ENCODE measurements around the gene UBE2E1. TPM values are rescaled to one million over a fixed set of nuclear protein-coding genes. Genes with fewer than 3 reads are reported as not detected.
A peak's percentile ranks its signal among the peaks of the same experiment; 100 is the strongest.

UBE2E1 gene
- total and polyA plus RNA-seq, 8 donors = 89.1 to 214 (median 186) TPM

GRCh38 chr3:23894254-23895061 lies 88.7 kb downstream of the UBE2E1 start:
- ATAC-seq (no peak), DNase-seq (no peak)
- H3K36me3 ChIP-seq = peaks cover 0 to 27% of the 10 kb centered on the region in 2 donors
- no peak for TF ChIP-seq CTCF (IDR thresholded peaks at IDR 0.05)
- no peak overlapping the region for H3K27ac ChIP-seq
- peaks cover 0 to 4% of the 10 kb centered on the region in 2 donors for H3K4me1 ChIP-seq
- intact Hi-C loops (cut with DNase I) = no loop called here
- no peak overlapping the region for H3K4me3 ChIP-seq
- no peaks in the 10 kb centered on the region for H3K9me3 ChIP-seq
- H3K27me3 ChIP-seq = no peaks in the 10 kb centered on the region

DNA sequence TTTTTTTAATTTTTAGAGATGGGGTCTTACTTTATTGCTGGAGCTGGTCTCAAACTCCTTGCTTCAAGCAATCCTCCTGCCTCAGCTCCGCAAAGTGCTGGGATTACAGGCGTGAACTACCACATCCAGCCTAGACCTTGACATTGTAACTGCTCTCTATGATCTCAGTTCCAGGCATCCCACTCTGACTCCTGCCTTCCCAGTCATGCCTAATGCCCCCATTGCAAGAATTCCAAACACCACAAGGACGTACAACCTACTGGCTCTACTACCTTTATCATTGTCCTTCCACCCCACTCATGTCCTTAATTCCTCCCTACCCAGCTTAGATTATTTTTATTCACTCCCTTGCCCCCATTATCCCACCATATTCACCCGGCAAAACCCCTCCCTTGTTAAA lies 89.4 kb downstream of the UBE2E1 start:
- DNase-seq = no peak
- H3K36me3 ChIP-seq = peaks cover 0 to 31% of the 10 kb centered on the region in 2 donors
- no peaks in the 10 kb centered on the region for H3K27me3 ChIP-seq
- no peaks in the 10 kb centered on the region for H3K9me3 ChIP-seq
- H3K4me1 ChIP-seq = peaks cover 0 to 3% of the 10 kb centered on the region in 2 donors
- intact Hi-C loops (cut with DNase I) = no loop called here
- ATAC-seq = no peak
- no peak overlapping the region for H3K27ac ChIP-seq
- no peak for TF ChIP-seq CTCF (IDR thresholded peaks at IDR 0.05)
- no peak overlapping the region for H3K4me3 ChIP-seq

GRCh38 chr3:23900744-23901143 lies 95.0 kb downstream of the UBE2E1 start:
- DNase-seq (peak in 1 of 4 donors; percentile 30), ATAC-seq (no peak)
- no peak for TF ChIP-seq CTCF (IDR thresholded peaks at IDR 0.05)
- Histone ChIP-seq H3K27me3 (no peaks in the 10 kb centered on the region), H3K4me3 (no peak overlapping the region), H3K36me3 (peaks cover 0 to 38% of the 10 kb centered on the region in 2 donors), H3K4me1 (no peaks in the 10 kb centered on the region), H3K27ac (no peak overlapping the region), H3K9me3 (no peaks in the 10 kb centered on the region)
- intact Hi-C loops (cut with DNase I) = no loop called here

- intact Hi-C loops (cut with DNase I) = no loop called here
- H3K36me3 ChIP-seq = peaks cover 0 to 33% of the 10 kb centered on the region in 2 donors
- no peak for ATAC-seq
- no peak for TF ChIP-seq CTCF (IDR thresholded peaks at IDR 0.05)
- H3K4me3 ChIP-seq = no peak overlapping the region
- H3K9me3 ChIP-seq = no peaks in the 10 kb centered on the region
- H3K27ac ChIP-seq = no peak overlapping the region
- no peak for DNase-seq
- H3K4me1 ChIP-seq = no peaks in the 10 kb centered on the region
- no peaks in the 10 kb centered on the region for H3K27me3 ChIP-seq
These were observed 98.8 kb downstream of the UBE2E1 start for GRCh38 chr3:23904545-23904944.

DNA sequence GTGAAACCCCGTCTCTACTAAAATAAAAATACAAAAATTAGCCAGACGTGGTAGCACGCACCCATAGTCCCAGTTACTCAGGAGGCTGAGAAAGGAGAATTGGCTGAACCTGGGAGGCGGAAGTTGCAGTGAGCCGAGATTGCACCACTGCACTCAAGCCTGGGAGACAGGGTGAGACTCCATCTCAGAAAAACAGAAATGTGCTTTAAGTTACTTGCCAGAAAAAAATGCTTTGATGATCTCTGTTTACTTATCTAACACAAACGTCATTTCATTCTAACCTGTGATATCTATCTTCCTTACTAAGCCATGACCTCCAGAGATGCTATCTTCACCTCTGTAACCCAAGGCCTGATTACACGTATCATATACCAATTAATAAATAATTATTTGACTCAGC lies 103.6 kb downstream of the UBE2E1 start:
- TF ChIP-seq CTCF (IDR thresholded peaks at IDR 0.05) = no peak
- Histone ChIP-seq H3K36me3 (peaks cover 0 to 27% of the 10 kb centered on the region in 2 donors), H3K9me3 (no peaks in the 10 kb centered on the region), H3K4me1 (peaks cover 0 to 1% of the 10 kb centered on the region in 2 donors), H3K27me3 (no peaks in the 10 kb centered on the region), H3K27ac (no peak overlapping the region), H3K4me3 (no peak overlapping the region)
- DNase-seq = no peak
- ATAC-seq = no peak
- intact Hi-C loops (cut with DNase I) = no loop called here

All from left lung (tissue), 10 donors.